Stimulated activated CD8-positive, alpha-beta memory T cell treated with anti-CD3 and anti-CD28 coated beads, Interleukin-4, amount 100 ng/mL, for 48 hours (primary cell): ENCODE results near the gene ASH1L.
"Not testable (repeated sequence)": the region's sequence is repeated elsewhere in the genome, so short reads cannot be mapped to it uniquely, and the experiment has no call there.

Experiments used
- DNase-seq: peaks from one replicate; pipeline ENCODE4 v3.0.0-alpha.2; 2020

ASH1L gene

GRCh38 chr1:155300553-155301329, 261.9 kb downstream of the ASH1L start:
- no peak for DNase-seq

GRCh38 chr1:155300024-155300423, 262.6 kb downstream of the ASH1L start:
- no peak for DNase-seq

GRCh38 chr1:155297384-155297783, 265.2 kb downstream of the ASH1L start:
- DNase-seq, result no peak

- no peak for DNase-seq
These were observed 265.9 kb downstream of the ASH1L start for GRCh38 chr1:155296661-155297060.

- DNase-seq, result no peak
These were observed 266.7 kb downstream of the ASH1L start for GRCh38 chr1:155295942-155296267.

- no peak for DNase-seq
These were observed 267.2 kb downstream of the ASH1L start for GRCh38 chr1:155295183-155295941.

GRCh38 chr1:155294520-155295182, 268.0 kb downstream of the ASH1L start:
- DNase-seq, result no peak

GRCh38 chr1:155293086-155293749, 269.4 kb downstream of the ASH1L start:
- no peak for DNase-seq

GRCh38 chr1:155291006-155291405, 271.6 kb downstream of the ASH1L start:
- not testable (repeated sequence) for DNase-seq

- no peak for DNase-seq
These were observed 274.5 kb downstream of the ASH1L start for GRCh38 chr1:155287987-155288543.

GRCh38 chr1:155286544-155286943, 276.1 kb downstream of the ASH1L start:
- no peak for DNase-seq

GRCh38 chr1:155285631-155286044, 277.0 kb downstream of the ASH1L start:
- DNase-seq, result no peak
